H1 (cell line): Measurements from ENCODE around the gene MCF2L2. TPM values are rescaled to one million over a fixed set of nuclear protein-coding genes. Genes with fewer than 3 reads are reported as not detected.
"Not testable (repeated sequence)": the region's sequence is repeated elsewhere in the genome, so short reads cannot be mapped to it uniquely, and the experiment has no call there.

Experiments
- CTCF ChIA-PET: fragments of 300-600 bp; sonication (Branson Sonifier 250); formaldehyde crosslinking; loops from one replicate; lab custom pipeline; 2021; ENCODE audit not compliant: partially characterized antibody; lab: Charles Lee
- POLR2A ChIA-PET: fragments of 300-600 bp; sonication (Branson Sonifier 250); formaldehyde crosslinking; loops from one replicate; lab custom pipeline; 2021; ENCODE audit warnings: inconsistent platforms; ENCODE audit not compliant: partially characterized antibody; lab: Charles Lee
- DNase-seq, 2 experiments: peaks; one replicate each; pipeline versions ENCODE4 v3.0.0 to v3.0.0-alpha.2; 2010 to 2022; ENCODE audit warnings: low spot score in 2 of 2, low read depth in 1 of 2, mixed read lengths in 1 of 2
- FAIRE-seq: peaks from 2 replicates; lab custom pipeline; 2011; peaks lifted over from hg19 to GRCh38; lab: Jason Lieb, UNC
- H2AFZ ChIP-seq: 2 replicates; pipeline ENCODE4 v1.8.1; 2012; ENCODE audit warnings: low read length, inconsistent platforms
- H2AK5ac ChIP-seq: 2 replicates; pipeline ENCODE4 v1.6.1; 2013; ENCODE audit warnings: low read depth, low read length
- H2BK120ac ChIP-seq: replicated peaks from 2 replicates; pipeline ENCODE3; 2013; ENCODE audit warnings: low read depth, low read length, inconsistent platforms
- H2BK12ac ChIP-seq: 2 replicates; pipeline ENCODE4 v1.6.1; 2013; ENCODE audit warnings: low read depth, low read length
- H2BK15ac ChIP-seq: 2 replicates; pipeline ENCODE4 v1.6.1; 2013; ENCODE audit warnings: low read length
- H2BK20ac ChIP-seq: 2 replicates; pipeline ENCODE4 v1.6.1; 2013; ENCODE audit warnings: low read length
- H2BK5ac ChIP-seq: 2 replicates; pipeline ENCODE4 v1.6.1; 2013; ENCODE audit warnings: low read depth, low read length
- H3K14ac ChIP-seq: 2 replicates; pipeline ENCODE4 v1.6.1; 2013; ENCODE audit warnings: inconsistent platforms; ENCODE audit not compliant: insufficient read length
- H3K18ac ChIP-seq: 2 replicates; pipeline ENCODE4 v1.6.1; 2013; ENCODE audit warnings: low read length; ENCODE audit errors: extremely low read depth
- H3K23ac ChIP-seq: 2 replicates; pipeline ENCODE4 v1.6.1; 2013; ENCODE audit warnings: inconsistent platforms; ENCODE audit not compliant: insufficient read length
- H3K23me2 ChIP-seq: 2 replicates; pipeline ENCODE4 v1.6.1; 2013; ENCODE audit warnings: low read depth, low read length
- H3K27ac ChIP-seq: 2 replicates; pipeline ENCODE4 v1.6.1; 2011; ENCODE audit warnings: low read depth, low read length, inconsistent platforms
- H3K27me3 ChIP-seq, 4 experiments: replicated peaks in 1 of 4; 1 replicate in 1 of 4; 2 replicates in 3 of 4; pipeline versions ENCODE4 v1.6.1 to v1.8.1; 2011 to 2013; ENCODE audit warnings: low read length in 3 of 4, mild to moderate bottlenecking in 3 of 4, inconsistent platforms in 2 of 4, mixed read lengths in 2 of 4, moderate library complexity in 1 of 4; ENCODE audit not compliant: control insufficient read depth in 3 of 4, insufficient read depth in 3 of 4; ENCODE audit errors: extremely low read depth in 1 of 4
- H3K36me3 ChIP-seq, 4 experiments: 2 replicates each; pipeline versions ENCODE4 v1.6.1 to v1.8.1; 2011 to 2013; ENCODE audit warnings: mild to moderate bottlenecking in 4 of 4, low read length in 3 of 4, moderate library complexity in 2 of 4, control low read depth in 1 of 4, inconsistent platforms in 1 of 4; ENCODE audit not compliant: insufficient read depth in 4 of 4, control insufficient read depth in 2 of 4
- H3K4ac ChIP-seq: replicated peaks from 2 replicates; pipeline ENCODE3; 2013; ENCODE audit warnings: low read length, low read depth, mixed read lengths, inconsistent platforms; ENCODE audit not compliant: insufficient read length
- H3K4me1 ChIP-seq, 4 experiments: replicated peaks in 1 of 4; 1 replicate in 1 of 4; 2 replicates in 3 of 4; pipeline versions ENCODE4 v1.6.1 to v1.8.1; 2011 to 2013; ENCODE audit warnings: low read length in 3 of 4, inconsistent platforms in 2 of 4, mixed read lengths in 1 of 4; ENCODE audit not compliant: insufficient read depth in 4 of 4, control insufficient read depth in 3 of 4
- H3K4me2 ChIP-seq, 2 experiments: 2 replicates each; pipeline versions ENCODE4 v1.6.1 to v1.8.1; 2011 to 2013; ENCODE audit warnings: low read depth in 2 of 2, low read length in 2 of 2, control low read depth in 1 of 2, inconsistent platforms in 1 of 2, mild to moderate bottlenecking in 1 of 2; ENCODE audit not compliant: insufficient read depth in 1 of 2
- H3K4me3 ChIP-seq, 4 experiments: fragments of 200-600, 300-600 bp in 1 of 4; sonication (generic), shearing (Covaris generic), sonication (Bioruptor Twin) in 1 of 4; 2 replicates each; pipeline versions ENCODE4 v1.5.1 to v1.8.1; 2011 to 2016; ENCODE audit warnings: low read length in 4 of 4, low read depth in 3 of 4, control low read depth in 2 of 4, inconsistent platforms in 2 of 4, mild to moderate bottlenecking in 2 of 4, mixed read lengths in 1 of 4, moderate library complexity in 1 of 4; ENCODE audit not compliant: insufficient read depth in 2 of 4; ENCODE audit errors: extremely low read depth in 1 of 4
- H3K56ac ChIP-seq: replicated peaks from 2 replicates; pipeline ENCODE3; 2013; ENCODE audit warnings: low read depth, mild to moderate bottlenecking, mixed read lengths, low read length, inconsistent platforms; ENCODE audit not compliant: insufficient read length
- H3K79me1 ChIP-seq: 2 replicates; pipeline ENCODE4 v1.6.1; 2013; ENCODE audit warnings: low read depth, low read length, control low read depth
- H3K79me2 ChIP-seq, 2 experiments: 2 replicates each; pipeline versions ENCODE4 v1.6.1 to v1.8.1; 2012 to 2013; ENCODE audit warnings: low read length in 2 of 2, mild to moderate bottlenecking in 2 of 2, inconsistent platforms in 1 of 2; ENCODE audit not compliant: insufficient read depth in 2 of 2, control insufficient read depth in 1 of 2
- H3K9ac ChIP-seq, 4 experiments: replicated peaks in 1 of 4; 1 replicate in 1 of 4; 2 replicates in 3 of 4; pipeline versions ENCODE4 v1.6.1 to v1.8.1; 2011 to 2013; ENCODE audit warnings: low read depth in 3 of 4, low read length in 3 of 4, control low read depth in 2 of 4, mild to moderate bottlenecking in 2 of 4, moderate library complexity in 2 of 4, inconsistent platforms in 1 of 4; ENCODE audit errors: extremely low read depth in 1 of 4
- H3K9me3 ChIP-seq, 2 experiments: 2 replicates each; pipeline versions ENCODE4 v1.6.1 to v1.8.1; 2012 to 2013; ENCODE audit warnings: mild to moderate bottlenecking in 2 of 2, moderate library complexity in 2 of 2, control low read depth in 1 of 2, inconsistent platforms in 1 of 2, low read depth in 1 of 2, low read length in 1 of 2, mixed read lengths in 1 of 2; ENCODE audit not compliant: insufficient read depth in 2 of 2
- H4K20me1 ChIP-seq, 2 experiments: replicated peaks in 1 of 2; 2 replicates each; pipeline versions ENCODE3 to v1.8.1; 2011 to 2013; ENCODE audit warnings: inconsistent platforms in 2 of 2, low read length in 2 of 2, mild to moderate bottlenecking in 1 of 2; ENCODE audit not compliant: insufficient read depth in 2 of 2, control insufficient read depth in 1 of 2
- H4K5ac ChIP-seq: 2 replicates; pipeline ENCODE4 v1.6.1; 2013; ENCODE audit warnings: low read length, low read depth, mixed read lengths, inconsistent platforms; ENCODE audit not compliant: insufficient read length
- H4K8ac ChIP-seq: 2 replicates; pipeline ENCODE4 v1.8.0; 2013; ENCODE audit warnings: mild to moderate bottlenecking, moderate library complexity, low read length, inconsistent platforms; ENCODE audit not compliant: insufficient read depth; ENCODE audit errors: extremely low read depth
- H4K91ac ChIP-seq: replicated peaks from 2 replicates; pipeline ENCODE3; 2013; ENCODE audit warnings: low read length, mixed read lengths, inconsistent platforms; ENCODE audit not compliant: insufficient read length
- WGBS, 2 experiments: shearing (Covaris generic) in 1 of 2; methylation state at CpG; one replicate each; pipeline versions ENCODE4 v1.1.6 to v1.1.7; 2013 to 2015; ENCODE audit warnings: low lambda C conversion rate in 2 of 2, mixed read lengths in 2 of 2, inconsistent platforms in 1 of 2, low coverage in 1 of 2, missing lambda C conversion rate in 1 of 2; ENCODE audit not compliant: insufficient replicate concordance in 2 of 2, insufficient coverage in 1 of 2, insufficient read length in 1 of 2; ENCODE audit errors: extremely low coverage in 1 of 2, missing lambda C conversion rate in 1 of 2; 5-methylcytosine and 5-hydroxymethylcytosine counted together
- polyA plus RNA-seq, 7 experiments: library from polyadenylated mRNA; depleted of rRNA in 3 of 7; stranded (reverse) in 5 of 7; unstranded in 2 of 7; fragments of >200 nt in 5 of 7; fragments of 200-250 nt in 2 of 7; gene quantifications; 1 replicate in 5 of 7; 2 replicates in 1 of 7; 4 replicates in 1 of 7; pipeline versions ENCODE4 v1.2.1 to v1.2.3, GENCODE V29; 2011 to 2013; ENCODE audit warnings: missing spikeins in 2 of 7, mixed read lengths in 2 of 7
- total RNA-seq: library from RNA; stranded (reverse); fragmentation: NEBNext Ultra II Directional; extraction: Animal tissue kit (Norgen Biotek cat#: 25700); gene quantifications from 2 replicates; pipeline ENCODE4 v1.2.1, GENCODE V29; 2021

MCF2L2 gene
- total and polyA plus RNA-seq, 2 of the 8 experiments (the other 6 are each of a cell fraction or from before 2014, with no cell fraction given): 4.1 to 13.7 TPM

GRCh38 chr3:183465710-183466109 lies 37.3 kb upstream of the MCF2L2 start:
- H3K56ac ChIP-seq, H4K20me1 ChIP-seq, H3K79me2 ChIP-seq, H2BK120ac ChIP-seq, H2AFZ ChIP-seq, H3K79me1 ChIP-seq, H3K9ac ChIP-seq, H2BK12ac ChIP-seq, H3K9me3 ChIP-seq, H4K91ac ChIP-seq, H3K4ac ChIP-seq, DNase-seq, H3K27ac ChIP-seq, H4K5ac ChIP-seq, POLR2A ChIA-PET, H3K14ac ChIP-seq, FAIRE-seq, H2AK5ac ChIP-seq, H2BK15ac ChIP-seq, H2BK20ac ChIP-seq, H3K27me3 ChIP-seq, H3K4me2 ChIP-seq, H3K36me3 ChIP-seq, H2BK5ac ChIP-seq, H3K23ac ChIP-seq, H3K18ac ChIP-seq, H3K23me2 ChIP-seq, H4K8ac ChIP-seq, H3K4me1 ChIP-seq, H3K4me3 ChIP-seq: not testable (repeated sequence)
- WGBS, 2 experiments: 83% methylated on average over 13 of the region's 13 CpGs; no CpG with 5 or more reads in 1 of the 2 experiments
- CTCF ChIA-PET: interaction anchor here (1.5 kb wide), 2 partner anchors 18 to 360 kb away, joined by 3 to 4 read pairs; partner anchors contain the start of gene MAP6D1
